Fibroblast of lung (primary cell): ENCODE results near the gene LHFPL5. TPM values are rescaled to one million over a fixed set of nuclear protein-coding genes. Genes with fewer than 3 reads are reported as not detected.

Experiments
- DNase-seq, 2 donors: peaks; one replicate each; pipeline versions ENCODE4 v3.0.0 to v3.0.0-alpha.2; 2010; ENCODE audit warnings: low read depth in 2 of 2
- H2AFZ ChIP-seq: 2 replicates; pipeline ENCODE4 v1.5.1; 2012; ENCODE audit warnings: low read length, control low read depth, inconsistent platforms
- H3K27ac ChIP-seq: 2 replicates; pipeline ENCODE4 v1.5.1; 2011; ENCODE audit warnings: low read length, control low read depth; ENCODE audit not compliant: insufficient read depth
- H3K27me3 ChIP-seq: 2 replicates; pipeline ENCODE4 v1.5.1; 2011; ENCODE audit warnings: mild to moderate bottlenecking, low read length; ENCODE audit not compliant: control insufficient read depth, insufficient read depth
- H3K36me3 ChIP-seq: 2 replicates; pipeline ENCODE4 v1.5.1; 2011; ENCODE audit warnings: low read length; ENCODE audit not compliant: control insufficient read depth, insufficient read depth
- H3K4me1 ChIP-seq: 2 replicates; pipeline ENCODE4 v1.5.1; 2011; ENCODE audit warnings: low read length; ENCODE audit not compliant: control insufficient read depth, insufficient read depth; ENCODE audit errors: extremely low read depth
- H3K4me2 ChIP-seq: 2 replicates; pipeline ENCODE4 v1.5.1; 2011; ENCODE audit warnings: low read length, control low read depth; ENCODE audit not compliant: insufficient read depth; ENCODE audit errors: extremely low read depth
- H3K4me3 ChIP-seq, 4 experiments: fragments of 200-600 bp in 1 of 4; sonication (generic) in 1 of 4; replicated peaks in 1 of 4; 2 replicates each; pipeline ENCODE4 v1.5.1; 2011 to 2016; ENCODE audit warnings: low read length in 4 of 4, low read depth in 3 of 4, mild to moderate bottlenecking in 3 of 4, control low read depth in 2 of 4, inconsistent platforms in 1 of 4, mixed read lengths in 1 of 4; ENCODE audit not compliant: insufficient read depth in 1 of 4; ENCODE audit errors: control extremely low read depth in 1 of 4
- H3K79me2 ChIP-seq: 2 replicates; pipeline ENCODE4 v1.5.1; 2012; ENCODE audit warnings: mild to moderate bottlenecking, low read length, inconsistent platforms; ENCODE audit not compliant: control insufficient read depth, insufficient read depth
- H3K9ac ChIP-seq: 2 replicates; pipeline ENCODE4 v1.5.1; 2011; ENCODE audit warnings: mild to moderate bottlenecking, low read length, control low read depth; ENCODE audit not compliant: insufficient read depth
- H3K9me3 ChIP-seq: 2 replicates; pipeline ENCODE4 v1.5.1; 2012; ENCODE audit warnings: low read depth, low read length; ENCODE audit not compliant: control insufficient read depth, insufficient read depth
- H4K20me1 ChIP-seq: 2 replicates; pipeline ENCODE4 v1.5.1; 2011; ENCODE audit warnings: low read length; ENCODE audit not compliant: control insufficient read depth, insufficient read depth; ENCODE audit errors: extremely low read depth
- EZH2 ChIP-seq: IDR thresholded peaks from 2 replicates; pipeline ENCODE4 v1.5.1; 2012; ENCODE audit warnings: low read length, control low read depth, mild to moderate bottlenecking; ENCODE audit errors: missing control alignments
- polyA plus RNA-seq, 2 donors: library from polyadenylated mRNA; depleted of rRNA in 1 of 2; stranded (reverse) in 1 of 2; unstranded in 1 of 2; fragments of >200 nt; gene quantifications; 2 replicates each; pipeline ENCODE4 v1.2.1, GENCODE V29; 2011 to 2012; ENCODE audit warnings: missing spikeins in 1 of 2
- total RNA-seq: library from RNA; depleted of rRNA; stranded (reverse); fragments of >200 nt; gene quantifications from 2 replicates; pipeline ENCODE4 v1.2.1, GENCODE V29; 2014
- TF ChIP-seq, protein P1 (sequence below), 2 donors: IDR thresholded peaks in 1 of 2; conservative IDR thresholded peaks in 1 of 2; 1 replicate in 1 of 2; 2 replicates in 1 of 2; pipeline ENCODE4 v1.5.1; 2011 to 2012; ENCODE audit warnings: low read length in 2 of 2, control low read depth in 1 of 2, inconsistent platforms in 1 of 2, low read depth in 1 of 2, mild to moderate bottlenecking in 1 of 2

Gene LHFPL5
- total and polyA plus RNA-seq, 2 donors (not counting 1 experiment from before 2014, with no cell fraction given), result not detected

DNA sequence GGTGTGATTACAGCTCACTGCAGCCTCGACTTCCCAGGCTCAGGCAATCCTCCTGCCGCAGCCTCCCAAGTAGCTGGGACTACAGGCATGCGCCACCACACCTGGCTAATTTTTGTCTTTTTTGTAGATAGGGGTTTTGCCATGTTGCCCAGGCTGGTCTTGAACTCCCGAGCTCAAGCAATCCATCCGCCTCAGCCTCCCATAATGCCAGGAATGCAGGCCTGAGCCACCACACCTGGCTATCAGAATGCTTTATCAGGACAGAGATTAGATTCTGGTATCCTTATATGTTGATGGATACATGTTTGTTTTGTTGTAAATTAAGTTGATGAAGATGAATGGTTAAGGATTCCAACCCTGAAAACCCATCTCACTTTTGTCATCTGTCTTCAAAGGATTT is 24.2 kb downstream of the LHFPL5 start:
- no peaks in the 10 kb centered on the region for H3K4me1 ChIP-seq
- H3K27ac ChIP-seq, result no peak overlapping the region
- no peak overlapping the region for H3K9ac ChIP-seq
- H2AFZ ChIP-seq, result no peak overlapping the region
- H3K4me2 ChIP-seq, result no peak overlapping the region
- no peaks in the 10 kb centered on the region for H3K79me2 ChIP-seq
- no peaks in the 10 kb centered on the region for H3K9me3 ChIP-seq
- TF ChIP-seq, protein P1, sequence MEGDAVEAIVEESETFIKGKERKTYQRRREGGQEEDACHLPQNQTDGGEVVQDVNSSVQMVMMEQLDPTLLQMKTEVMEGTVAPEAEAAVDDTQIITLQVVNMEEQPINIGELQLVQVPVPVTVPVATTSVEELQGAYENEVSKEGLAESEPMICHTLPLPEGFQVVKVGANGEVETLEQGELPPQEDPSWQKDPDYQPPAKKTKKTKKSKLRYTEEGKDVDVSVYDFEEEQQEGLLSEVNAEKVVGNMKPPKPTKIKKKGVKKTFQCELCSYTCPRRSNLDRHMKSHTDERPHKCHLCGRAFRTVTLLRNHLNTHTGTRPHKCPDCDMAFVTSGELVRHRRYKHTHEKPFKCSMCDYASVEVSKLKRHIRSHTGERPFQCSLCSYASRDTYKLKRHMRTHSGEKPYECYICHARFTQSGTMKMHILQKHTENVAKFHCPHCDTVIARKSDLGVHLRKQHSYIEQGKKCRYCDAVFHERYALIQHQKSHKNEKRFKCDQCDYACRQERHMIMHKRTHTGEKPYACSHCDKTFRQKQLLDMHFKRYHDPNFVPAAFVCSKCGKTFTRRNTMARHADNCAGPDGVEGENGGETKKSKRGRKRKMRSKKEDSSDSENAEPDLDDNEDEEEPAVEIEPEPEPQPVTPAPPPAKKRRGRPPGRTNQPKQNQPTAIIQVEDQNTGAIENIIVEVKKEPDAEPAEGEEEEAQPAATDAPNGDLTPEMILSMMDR (conservative IDR thresholded peaks at IDR 0.05 in 1 of 2, IDR thresholded peaks at IDR 0.05 in 1 of 2; ENCODE audit: low read depth in 1 of 2, low read length in 2 of 2), result no peak
- no peak for TF ChIP-seq EZH2
- H4K20me1 ChIP-seq, result no peaks in the 10 kb centered on the region
- H3K27me3 ChIP-seq, result no peaks in the 10 kb centered on the region
- DNase-seq, result no peak
- no peaks in the 10 kb centered on the region for H3K36me3 ChIP-seq
- H3K4me3 ChIP-seq, result no peak overlapping the region

DNA sequence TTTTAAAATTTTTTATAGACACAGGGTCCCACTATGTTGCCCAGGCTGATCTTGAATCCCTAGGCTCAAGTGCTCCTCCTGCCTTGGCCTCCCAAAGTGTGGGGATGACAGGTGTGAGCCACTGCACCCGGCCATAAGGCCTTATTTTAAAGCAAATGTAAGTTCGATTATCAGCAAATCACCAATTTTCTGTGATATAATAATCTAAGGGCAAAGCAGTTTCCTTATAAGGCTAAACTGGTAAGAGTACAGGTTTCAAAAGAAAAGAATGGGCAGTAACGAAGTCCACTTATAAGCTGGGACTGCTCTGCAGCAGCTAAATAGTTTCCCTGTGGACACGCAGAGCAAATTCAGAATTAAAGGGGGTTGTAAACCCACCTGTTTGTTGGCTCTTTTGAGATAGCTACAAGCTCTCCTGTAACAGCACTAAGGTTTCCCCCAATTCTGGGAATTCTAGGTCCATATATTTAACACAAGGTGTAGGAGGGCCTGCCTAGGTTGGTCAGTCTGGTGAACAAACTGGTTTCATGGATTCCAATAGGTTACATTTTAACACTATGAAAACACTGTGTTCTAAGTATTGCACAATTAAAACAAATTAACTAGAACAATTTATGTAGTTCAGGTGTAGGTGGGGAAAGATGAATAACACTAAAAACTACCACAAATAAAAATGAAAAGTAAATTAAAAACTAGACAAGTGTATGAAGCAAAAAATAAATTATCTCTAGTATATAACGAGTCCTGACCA is 26.3 kb downstream of the LHFPL5 start:
- H3K4me2 ChIP-seq, result no peak overlapping the region
- H3K36me3 ChIP-seq, result no peaks in the 10 kb centered on the region
- H3K4me1 ChIP-seq, result no peaks in the 10 kb centered on the region
- no peaks in the 10 kb centered on the region for H4K20me1 ChIP-seq
- H3K9me3 ChIP-seq, result no peaks in the 10 kb centered on the region
- H2AFZ ChIP-seq, result no peak overlapping the region
- H3K9ac ChIP-seq, result no peak overlapping the region
- H3K79me2 ChIP-seq, result no peaks in the 10 kb centered on the region
- no peak overlapping the region for H3K4me3 ChIP-seq
- no peak overlapping the region for H3K27ac ChIP-seq
- no peaks in the 10 kb centered on the region for H3K27me3 ChIP-seq
- DNase-seq, result no peak
- no peak for TF ChIP-seq EZH2
- TF ChIP-seq, protein P1 (conservative IDR thresholded peaks at IDR 0.05 in 1 of 2, IDR thresholded peaks at IDR 0.05 in 1 of 2; ENCODE audit: low read depth in 1 of 2, low read length in 2 of 2), result no peak

DNA sequence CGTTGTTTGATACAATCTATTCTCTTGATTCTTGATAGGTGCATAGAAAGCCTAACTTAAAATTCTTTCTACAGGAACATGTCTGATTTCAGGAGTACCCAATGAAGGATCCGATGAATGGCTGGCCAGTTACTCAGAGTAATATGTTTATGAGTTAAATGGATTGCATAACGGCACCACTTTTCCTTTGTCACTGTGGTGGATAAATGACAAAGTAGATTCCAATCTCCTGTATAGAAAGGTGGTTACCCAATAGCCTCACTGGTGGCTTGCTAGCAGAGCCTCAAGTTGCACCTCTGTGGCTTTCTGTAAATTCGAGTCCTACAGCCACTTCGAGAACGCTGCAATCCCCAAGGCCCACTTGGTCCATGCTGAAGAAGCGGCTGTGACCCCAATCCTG is 28.4 kb downstream of the LHFPL5 start:
- H4K20me1 ChIP-seq, result no peaks in the 10 kb centered on the region
- H3K9me3 ChIP-seq, result no peaks in the 10 kb centered on the region
- H2AFZ ChIP-seq, result no peak overlapping the region
- H3K4me2 ChIP-seq, result no peak overlapping the region
- no peak overlapping the region for H3K9ac ChIP-seq
- TF ChIP-seq EZH2, result no peak
- TF ChIP-seq, protein P1 (conservative IDR thresholded peaks at IDR 0.05 in 1 of 2, IDR thresholded peaks at IDR 0.05 in 1 of 2; ENCODE audit: low read depth in 1 of 2, low read length in 2 of 2), result no peak
- no peak overlapping the region for H3K4me3 ChIP-seq
- H3K36me3 ChIP-seq, result no peaks in the 10 kb centered on the region
- peak in 1 of 2 donors; percentile 11 for DNase-seq
- H3K27me3 ChIP-seq, result no peaks in the 10 kb centered on the region
- H3K79me2 ChIP-seq, result no peaks in the 10 kb centered on the region
- H3K27ac ChIP-seq, result no peak overlapping the region
- H3K4me1 ChIP-seq, result no peaks in the 10 kb centered on the region
